ENCODE results near the gene DYNLRB1. TPM values are rescaled to one million over a fixed set of nuclear protein-coding genes. Genes with fewer than 3 reads are reported as not detected.

DYNLRB1 gene
- total and polyA plus RNA-seq, 10 of the 15 experiments (the other 5 are each of a cell fraction or from before 2014, with no cell fraction given): 87.9 to 313 (median 153) TPM

- TF ChIP-seq PRDM15 (CRISPR knock-in tag; IDR thresholded peaks at IDR 0.05) (no peak), TBL1XR1 (IDR thresholded peaks at IDR 0.05; ENCODE audit: low read depth, low read length) (no peak), IRF4 (IDR thresholded peaks at IDR 0.05; ENCODE audit: low read depth, low read length) (no peak), ZNF207 (IDR thresholded peaks at IDR 0.05; ENCODE audit: borderline replicate concordance) (no peak), STAT3 (IDR thresholded peaks at IDR 0.05; ENCODE audit: low read depth, low read length) (no peak), SRF (IDR thresholded peaks at IDR 0.05; ENCODE audit: low read depth in 2 of 2, low read length in 2 of 2) (peak in 1 of 2 experiments; percentile 37; a peak in 1 of 4 replicates), ZSCAN29 (IDR thresholded peaks at IDR 0.05) (no peak), CREM (IDR thresholded peaks at IDR 0.05; ENCODE audit: low read depth) (0 out of 2 replicates have a peak, but pooled peaks have one; percentile 3), EED (IDR thresholded peaks at IDR 0.05; ENCODE audit: low read depth) (peak; percentile 89), MYB (IDR thresholded peaks at IDR 0.05; ENCODE audit: borderline replicate concordance, low read depth, low read length) (no peak), YBX1 (IDR thresholded peaks at IDR 0.05) (no peak), MYC (IDR thresholded peaks at IDR 0.05; ENCODE audit: insufficient read depth, insufficient read length, insufficient replicate concordance, low read length, severe bottlenecking) (no peak), POLR2AphosphoS2 (IDR thresholded peaks at IDR 0.05; ENCODE audit: low read depth, low read length) (no peak), SREBF2 (IDR thresholded peaks at IDR 0.05; ENCODE audit: low read length) (no peak), ZNF622 (IDR thresholded peaks at IDR 0.05) (no peak), PAX8 (IDR thresholded peaks at IDR 0.05) (no peak), KAT2A (conservative IDR thresholded peaks at IDR 0.05; ENCODE audit: control insufficient read depth, low read depth, low read length) (no peak), ATF2 (IDR thresholded peaks at IDR 0.05; ENCODE audit: low read length) (no peak)
- TF ChIP-seq, protein P1, sequence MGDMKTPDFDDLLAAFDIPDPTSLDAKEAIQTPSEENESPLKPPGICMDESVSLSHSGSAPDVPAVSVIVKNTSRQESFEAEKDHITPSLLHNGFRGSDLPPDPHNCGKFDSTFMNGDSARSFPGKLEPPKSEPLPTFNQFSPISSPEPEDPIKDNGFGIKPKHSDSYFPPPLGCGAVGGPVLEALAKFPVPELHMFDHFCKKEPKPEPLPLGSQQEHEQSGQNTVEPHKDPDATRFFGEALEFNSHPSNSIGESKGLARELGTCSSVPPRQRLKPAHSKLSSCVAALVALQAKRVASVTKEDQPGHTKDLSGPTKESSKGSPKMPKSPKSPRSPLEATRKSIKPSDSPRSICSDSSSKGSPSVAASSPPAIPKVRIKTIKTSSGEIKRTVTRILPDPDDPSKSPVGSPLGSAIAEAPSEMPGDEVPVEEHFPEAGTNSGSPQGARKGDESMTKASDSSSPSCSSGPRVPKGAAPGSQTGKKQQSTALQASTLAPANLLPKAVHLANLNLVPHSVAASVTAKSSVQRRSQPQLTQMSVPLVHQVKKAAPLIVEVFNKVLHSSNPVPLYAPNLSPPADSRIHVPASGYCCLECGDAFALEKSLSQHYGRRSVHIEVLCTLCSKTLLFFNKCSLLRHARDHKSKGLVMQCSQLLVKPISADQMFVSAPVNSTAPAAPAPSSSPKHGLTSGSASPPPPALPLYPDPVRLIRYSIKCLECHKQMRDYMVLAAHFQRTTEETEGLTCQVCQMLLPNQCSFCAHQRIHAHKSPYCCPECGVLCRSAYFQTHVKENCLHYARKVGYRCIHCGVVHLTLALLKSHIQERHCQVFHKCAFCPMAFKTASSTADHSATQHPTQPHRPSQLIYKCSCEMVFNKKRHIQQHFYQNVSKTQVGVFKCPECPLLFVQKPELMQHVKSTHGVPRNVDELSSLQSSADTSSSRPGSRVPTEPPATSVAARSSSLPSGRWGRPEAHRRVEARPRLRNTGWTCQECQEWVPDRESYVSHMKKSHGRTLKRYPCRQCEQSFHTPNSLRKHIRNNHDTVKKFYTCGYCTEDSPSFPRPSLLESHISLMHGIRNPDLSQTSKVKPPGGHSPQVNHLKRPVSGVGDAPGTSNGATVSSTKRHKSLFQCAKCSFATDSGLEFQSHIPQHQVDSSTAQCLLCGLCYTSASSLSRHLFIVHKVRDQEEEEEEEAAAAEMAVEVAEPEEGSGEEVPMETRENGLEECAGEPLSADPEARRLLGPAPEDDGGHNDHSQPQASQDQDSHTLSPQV (IDR thresholded peaks at IDR 0.05): no peak
- TF ChIP-seq, protein P2, sequence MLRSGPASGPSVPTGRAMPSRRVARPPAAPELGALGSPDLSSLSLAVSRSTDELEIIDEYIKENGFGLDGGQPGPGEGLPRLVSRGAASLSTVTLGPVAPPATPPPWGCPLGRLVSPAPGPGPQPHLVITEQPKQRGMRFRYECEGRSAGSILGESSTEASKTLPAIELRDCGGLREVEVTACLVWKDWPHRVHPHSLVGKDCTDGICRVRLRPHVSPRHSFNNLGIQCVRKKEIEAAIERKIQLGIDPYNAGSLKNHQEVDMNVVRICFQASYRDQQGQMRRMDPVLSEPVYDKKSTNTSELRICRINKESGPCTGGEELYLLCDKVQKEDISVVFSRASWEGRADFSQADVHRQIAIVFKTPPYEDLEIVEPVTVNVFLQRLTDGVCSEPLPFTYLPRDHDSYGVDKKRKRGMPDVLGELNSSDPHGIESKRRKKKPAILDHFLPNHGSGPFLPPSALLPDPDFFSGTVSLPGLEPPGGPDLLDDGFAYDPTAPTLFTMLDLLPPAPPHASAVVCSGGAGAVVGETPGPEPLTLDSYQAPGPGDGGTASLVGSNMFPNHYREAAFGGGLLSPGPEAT (IDR thresholded peaks at IDR 0.05; ENCODE audit: low read depth): peak; percentile 85
Observed at GRCh38 chr20:34516247-34517113, at the start of gene DYNLRB1 (continued).
